K562 (cell line): ENCODE measurements around the gene SHF. TPM values are rescaled to one million over a fixed set of nuclear protein-coding genes. Genes with fewer than 3 reads are reported as not detected.
A peak's percentile ranks its signal among the peaks of the same experiment; 100 is the strongest.

Experiments
- ADNP ChIP-seq: fragments of 200-800 bp; sonication (Bioruptor generic); IDR thresholded peaks from 2 replicates; pipeline ENCODE4 v1.6.1; 2016; ENCODE audit warnings: missing genetic modification characterization, missing compliant biosample characterization
- CSDE1 ChIP-seq, 2 experiments: fragments of 450-650 bp; IDR thresholded peaks; 2 replicates each; pipeline ENCODE4 v1.6.1; 2016; ENCODE audit warnings: mild to moderate bottlenecking in 1 of 2
- FOS ChIP-seq: IDR thresholded peaks from 3 replicates; pipeline ENCODE4 v1.6.1; 2011; ENCODE audit not compliant: insufficient read length; ENCODE audit errors: extremely low read depth
- GTF2E2 ChIP-seq: fragments of 200-800 bp; sonication (Bioruptor generic); IDR thresholded peaks from 2 replicates; pipeline ENCODE4 v1.6.1; 2016; ENCODE audit warnings: missing genetic modification characterization, missing compliant biosample characterization
- HDAC3 ChIP-seq: fragments of 450-650 bp; IDR thresholded peaks from 2 replicates; pipeline ENCODE4 v1.6.1; 2018; ENCODE audit warnings: borderline replicate concordance, mild to moderate bottlenecking, moderate library complexity; ENCODE audit not compliant: partially characterized antibody
- SNRNP70 ChIP-seq: fragments of 200-400 bp; formaldehyde crosslinking; optimal IDR thresholded peaks from 2 replicates; pipeline ENCODE3; 2017; ENCODE audit warnings: low read depth, low read length
- SREBF1 ChIP-seq: fragments of 150-350 bp; IDR thresholded peaks from 2 replicates; pipeline ENCODE4 v1.6.1; 2014; ENCODE audit warnings: antibody characterized with exemption, low read depth, low read length, borderline replicate concordance
- TAF7 ChIP-seq: fragments of 450-650 bp; IDR thresholded peaks from 2 replicates; pipeline ENCODE4 v1.6.1; 2016; ENCODE audit warnings: missing genetic modification characterization, missing compliant biosample characterization
- TOE1 ChIP-seq, 2 experiments: fragments of 450-650 bp in 1 of 2; sonication (generic) in 1 of 2; formaldehyde crosslinking in 1 of 2; IDR thresholded peaks; 2 replicates each; pipeline versions ENCODE4 v1.7.1 to v1.8.0; 2016 to 2022; ENCODE audit warnings: borderline replicate concordance in 2 of 2, mild to moderate bottlenecking in 2 of 2, antibody characterized with exemption in 1 of 2, inconsistent platforms in 1 of 2, low read depth in 1 of 2, missing genetic modification reagents in 1 of 2, moderate library complexity in 1 of 2
- ZNF57 ChIP-seq: fragments of 450-650 bp; formaldehyde crosslinking; IDR thresholded peaks from 2 replicates; pipeline ENCODE4 v1.4.0; 2020; ENCODE audit warnings: mild to moderate bottlenecking, moderate library complexity
- ZNF583 ChIP-seq: fragments of 250-450 bp; sonication (Bioruptor Pico); IDR thresholded peaks from 2 replicates; pipeline ENCODE4 v1.4.0; 2020
- ZNF589 ChIP-seq: fragments of 200-800 bp; sonication (Bioruptor generic); IDR thresholded peaks from 2 replicates; pipeline ENCODE4 v1.6.1; 2016; ENCODE audit warnings: low read depth, missing genetic modification characterization, missing compliant biosample characterization
- polyA plus RNA-seq, 8 experiments: library from polyadenylated mRNA; depleted of rRNA in 4 of 8; stranded (reverse) in 5 of 8; unstranded in 3 of 8; fragments of >200 nt; fragmentation: Nextera tagmentation in 2 of 8; fragmentation: Illumina TruSeq in 1 of 8; extraction: Ambion mirVana in 2 of 8; extraction: Trizol in 1 of 8; gene quantifications; 2 replicates each; pipeline versions ENCODE4 v1.2.1 to v1.2.3, GENCODE V29; 2011 to 2014; ENCODE audit warnings: inconsistent platforms in 1 of 8, missing spikeins in 1 of 8
- total RNA-seq, 7 experiments: library from RNA; depleted of rRNA in 6 of 7; stranded (reverse); fragments of >200 nt in 6 of 7; fragmentation: Illumina TruSeq in 2 of 7; extraction: Trizol in 2 of 7; gene quantifications; 2 replicates each; pipeline versions ENCODE4 v1.2.1 to v1.2.3, GENCODE V29; 2011 to 2021; ENCODE audit warnings: low replicate concordance in 1 of 7
- TF ChIP-seq, protein P1 (sequence below): fragments of 450-650 bp; IDR thresholded peaks from 2 replicates; pipeline ENCODE4 v1.6.1; 2018; ENCODE audit not compliant: partially characterized antibody
- TF ChIP-seq, protein P2 (sequence below): fragments of 450-650 bp; IDR thresholded peaks from 2 replicates; pipeline ENCODE4 v1.6.1; 2016; ENCODE audit warnings: antibody characterized with exemption
- TF ChIP-seq, protein P3 (sequence below): sonication (generic); formaldehyde crosslinking; IDR thresholded peaks from 2 replicates; pipeline ENCODE4 v1.8.0; 2022; ENCODE audit warnings: mild to moderate bottlenecking, missing genetic modification reagents
- TF ChIP-seq, protein P4 (sequence below): fragments of 450-650 bp; IDR thresholded peaks from 2 replicates; pipeline ENCODE4 v1.6.1; 2016; ENCODE audit warnings: missing biosample characterization, missing genetic modification characterization
- TF ChIP-seq, protein P5 (sequence below): fragments of 250-450 bp; sonication (Bioruptor Pico); IDR thresholded peaks from 2 replicates; pipeline ENCODE4 v1.9.0; 2021; ENCODE audit warnings: mild to moderate bottlenecking, inconsistent platforms

Gene SHF
- total and polyA plus RNA-seq, 9 of the 15 experiments (the other 6 are each of a cell fraction or from before 2014, with no cell fraction given), result 0.51 to 2.2 (median 0.85) TPM; not detected in 2

DNA sequence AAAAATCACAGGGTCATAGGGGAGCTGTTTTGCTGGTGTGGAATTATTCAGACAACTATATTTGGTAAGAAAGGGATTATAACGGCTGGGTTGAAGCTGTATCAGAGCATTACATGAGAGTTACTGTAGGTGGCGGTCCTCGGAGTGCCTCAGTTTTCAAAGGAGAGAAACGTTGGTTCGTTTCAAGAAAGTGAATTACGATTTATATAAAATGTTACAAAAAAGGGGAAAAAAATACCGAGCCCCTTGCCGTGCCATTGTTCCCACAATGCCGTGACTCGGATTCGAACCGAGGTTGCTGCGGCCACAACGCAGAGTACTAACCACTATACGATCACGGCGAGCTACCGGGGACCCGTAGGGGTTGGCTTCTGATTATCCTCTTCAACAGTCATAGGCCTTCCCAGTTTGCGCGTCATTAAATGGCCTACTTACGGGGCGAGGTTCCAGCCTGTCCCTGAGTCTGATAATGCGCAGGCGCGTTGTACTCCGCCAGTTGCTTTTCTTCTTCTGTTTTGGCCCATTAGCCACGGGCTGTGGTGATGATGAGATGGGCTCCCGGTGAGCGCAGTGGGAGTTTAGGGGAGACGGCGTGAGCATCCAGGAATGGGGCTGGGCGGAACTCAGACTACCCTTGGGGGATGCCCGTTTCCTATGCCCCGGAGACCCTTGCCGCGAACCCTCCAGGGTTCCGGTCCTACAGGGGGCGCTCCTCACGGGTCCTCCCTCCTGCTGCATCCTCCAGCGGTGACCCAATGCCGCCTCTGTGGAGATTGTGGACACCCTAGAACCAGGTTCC lies 10.8 kb upstream of the SHF start (continued):
- TF ChIP-seq, protein P1, sequence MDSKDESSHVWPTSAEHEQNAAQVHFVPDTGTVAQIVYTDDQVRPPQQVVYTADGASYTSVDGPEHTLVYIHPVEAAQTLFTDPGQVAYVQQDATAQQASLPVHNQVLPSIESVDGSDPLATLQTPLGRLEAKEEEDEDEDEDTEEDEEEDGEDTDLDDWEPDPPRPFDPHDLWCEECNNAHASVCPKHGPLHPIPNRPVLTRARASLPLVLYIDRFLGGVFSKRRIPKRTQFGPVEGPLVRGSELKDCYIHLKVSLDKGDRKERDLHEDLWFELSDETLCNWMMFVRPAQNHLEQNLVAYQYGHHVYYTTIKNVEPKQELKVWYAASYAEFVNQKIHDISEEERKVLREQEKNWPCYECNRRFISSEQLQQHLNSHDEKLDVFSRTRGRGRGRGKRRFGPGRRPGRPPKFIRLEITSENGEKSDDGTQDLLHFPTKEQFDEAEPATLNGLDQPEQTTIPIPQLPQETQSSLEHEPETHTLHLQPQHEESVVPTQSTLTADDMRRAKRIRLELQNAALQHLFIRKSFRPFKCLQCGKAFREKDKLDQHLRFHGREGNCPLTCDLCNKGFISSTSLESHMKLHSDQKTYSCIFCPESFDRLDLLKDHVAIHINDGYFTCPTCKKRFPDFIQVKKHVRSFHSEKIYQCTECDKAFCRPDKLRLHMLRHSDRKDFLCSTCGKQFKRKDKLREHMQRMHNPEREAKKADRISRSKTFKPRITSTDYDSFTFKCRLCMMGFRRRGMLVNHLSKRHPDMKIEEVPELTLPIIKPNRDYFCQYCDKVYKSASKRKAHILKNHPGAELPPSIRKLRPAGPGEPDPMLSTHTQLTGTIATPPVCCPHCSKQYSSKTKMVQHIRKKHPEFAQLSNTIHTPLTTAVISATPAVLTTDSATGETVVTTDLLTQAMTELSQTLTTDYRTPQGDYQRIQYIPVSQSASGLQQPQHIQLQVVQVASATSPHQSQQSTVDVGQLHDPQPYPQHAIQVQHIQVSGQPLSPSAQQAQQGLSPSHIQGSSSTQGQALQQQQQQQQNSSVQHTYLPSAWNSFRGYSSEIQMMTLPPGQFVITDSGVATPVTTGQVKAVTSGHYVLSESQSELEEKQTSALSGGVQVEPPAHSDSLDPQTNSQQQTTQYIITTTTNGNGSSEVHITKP, result peak; percentile 43
- TF ChIP-seq HDAC3 (no peak), TAF7 (tag) (peak; percentile 39; the same call in 1 of the 2 replicates), TOE1 (IDR thresholded peaks at IDR 0.05; ENCODE audit: borderline replicate concordance) (peak; percentile 55), TOE1 (CRISPR knock-in tag; IDR thresholded peaks at IDR 0.05; ENCODE audit: borderline replicate concordance, low read depth) (0 out of 2 replicates have a peak, but pooled peaks have one; percentile 26), ZNF583 (no peak), SREBF1 (peak; percentile 62; the same call in 1 of the 2 replicates), SNRNP70 (no peak), CSDE1 (IDR thresholded peaks at IDR 0.05) (peak in 1 of 2 experiments; percentile 90; a peak in 2 of 4 replicates), FOS (no peak), ZNF589 (CRISPR knock-in tag) (peak; percentile 57; the same call in 1 of the 2 replicates), ZNF57 (CRISPR knock-in tag) (no peak), GTF2E2 (tag) (0 out of 2 replicates have a peak, but pooled peaks have one; percentile 51), ADNP (tag) (peak; percentile 69)
- TF ChIP-seq, protein P2, sequence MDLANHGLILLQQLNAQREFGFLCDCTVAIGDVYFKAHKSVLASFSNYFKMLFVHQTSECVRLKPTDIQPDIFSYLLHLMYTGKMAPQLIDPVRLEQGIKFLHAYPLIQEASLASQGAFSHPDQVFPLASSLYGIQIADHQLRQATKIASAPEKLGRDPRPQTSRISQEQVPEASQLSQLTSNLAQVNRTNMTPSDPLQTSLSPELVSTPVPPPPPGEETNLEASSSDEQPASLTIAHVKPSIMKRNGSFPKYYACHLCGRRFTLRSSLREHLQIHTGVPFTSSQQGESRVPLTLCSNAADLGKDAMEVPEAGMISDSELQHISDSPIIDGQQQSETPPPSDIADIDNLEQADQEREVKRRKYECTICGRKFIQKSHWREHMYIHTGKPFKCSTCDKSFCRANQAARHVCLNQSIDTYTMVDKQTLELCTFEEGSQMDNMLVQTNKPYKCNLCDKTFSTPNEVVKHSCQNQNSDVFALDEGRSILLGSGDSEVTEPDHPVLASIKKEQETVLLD, result peak; percentile 86
- TF ChIP-seq, protein P3, sequence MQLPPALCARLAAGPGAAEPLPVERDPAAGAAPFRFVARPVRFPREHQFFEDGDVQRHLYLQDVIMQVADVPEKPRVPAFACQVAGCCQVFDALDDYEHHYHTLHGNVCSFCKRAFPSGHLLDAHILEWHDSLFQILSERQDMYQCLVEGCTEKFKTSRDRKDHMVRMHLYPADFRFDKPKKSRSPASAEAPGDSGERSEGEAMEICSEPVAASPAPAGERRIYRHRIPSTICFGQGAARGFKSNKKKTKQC (CRISPR knock-in tag), result no peak
- TF ChIP-seq, protein P4, sequence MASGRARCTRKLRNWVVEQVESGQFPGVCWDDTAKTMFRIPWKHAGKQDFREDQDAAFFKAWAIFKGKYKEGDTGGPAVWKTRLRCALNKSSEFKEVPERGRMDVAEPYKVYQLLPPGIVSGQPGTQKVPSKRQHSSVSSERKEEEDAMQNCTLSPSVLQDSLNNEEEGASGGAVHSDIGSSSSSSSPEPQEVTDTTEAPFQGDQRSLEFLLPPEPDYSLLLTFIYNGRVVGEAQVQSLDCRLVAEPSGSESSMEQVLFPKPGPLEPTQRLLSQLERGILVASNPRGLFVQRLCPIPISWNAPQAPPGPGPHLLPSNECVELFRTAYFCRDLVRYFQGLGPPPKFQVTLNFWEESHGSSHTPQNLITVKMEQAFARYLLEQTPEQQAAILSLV (tag), result peak; percentile 23; the same call in 1 of the 2 replicates
- TF ChIP-seq, protein P5, sequence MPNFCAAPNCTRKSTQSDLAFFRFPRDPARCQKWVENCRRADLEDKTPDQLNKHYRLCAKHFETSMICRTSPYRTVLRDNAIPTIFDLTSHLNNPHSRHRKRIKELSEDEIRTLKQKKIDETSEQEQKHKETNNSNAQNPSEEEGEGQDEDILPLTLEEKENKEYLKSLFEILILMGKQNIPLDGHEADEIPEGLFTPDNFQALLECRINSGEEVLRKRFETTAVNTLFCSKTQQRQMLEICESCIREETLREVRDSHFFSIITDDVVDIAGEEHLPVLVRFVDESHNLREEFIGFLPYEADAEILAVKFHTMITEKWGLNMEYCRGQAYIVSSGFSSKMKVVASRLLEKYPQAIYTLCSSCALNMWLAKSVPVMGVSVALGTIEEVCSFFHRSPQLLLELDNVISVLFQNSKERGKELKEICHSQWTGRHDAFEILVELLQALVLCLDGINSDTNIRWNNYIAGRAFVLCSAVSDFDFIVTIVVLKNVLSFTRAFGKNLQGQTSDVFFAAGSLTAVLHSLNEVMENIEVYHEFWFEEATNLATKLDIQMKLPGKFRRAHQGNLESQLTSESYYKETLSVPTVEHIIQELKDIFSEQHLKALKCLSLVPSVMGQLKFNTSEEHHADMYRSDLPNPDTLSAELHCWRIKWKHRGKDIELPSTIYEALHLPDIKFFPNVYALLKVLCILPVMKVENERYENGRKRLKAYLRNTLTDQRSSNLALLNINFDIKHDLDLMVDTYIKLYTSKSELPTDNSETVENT (CRISPR knock-in tag), result no peak
